OCI-LY3 (cell line): ENCODE results near the gene RTF1.
"Not testable (repeated sequence)": the region's sequence is repeated elsewhere in the genome, so short reads cannot be mapped to it uniquely, and the experiment has no call there.

ENCODE experiments used
- H2AFZ ChIP-seq: fragments of 200-600, 300-600 bp; shearing (Covaris generic); 2 replicates; pipeline ENCODE4 v1.6.0; 2014; ENCODE audit warnings: antibody characterized with exemption, low read depth, low read length
- H3K27ac ChIP-seq: fragments of 200-600, 300-600 bp; sonication (generic); 2 replicates; pipeline ENCODE4 v1.5.1; 2014; ENCODE audit warnings: mild to moderate bottlenecking, low read length, moderate library complexity, mixed read lengths
- H3K27me3 ChIP-seq: fragments of 200-600, 300-600 bp; sonication (generic); 2 replicates; pipeline ENCODE4 v1.6.1; 2014; ENCODE audit warnings: low read depth, low read length, mixed read lengths
- H3K36me3 ChIP-seq: fragments of 200-600, 300-600 bp; sonication (generic); replicated peaks from 2 replicates; pipeline ENCODE3; 2014; ENCODE audit warnings: low read depth, low read length, mixed read lengths
- H3K4me1 ChIP-seq: fragments of 300-600, 200-600 bp; sonication (generic); 2 replicates; pipeline ENCODE4 v1.6.1; 2014; ENCODE audit warnings: low read length, mixed read lengths
- H3K4me2 ChIP-seq: fragments of 200-600, 300-600 bp; sonication (generic); 2 replicates; pipeline ENCODE4 v1.6.1; 2014; ENCODE audit warnings: low read length, mixed read lengths
- H3K4me3 ChIP-seq: fragments of 300-600, 200-600 bp; sonication (generic); 2 replicates; pipeline ENCODE4 v1.5.1; 2014; ENCODE audit warnings: antibody characterized with exemption, mild to moderate bottlenecking, low read length, moderate library complexity
- H3K79me2 ChIP-seq: fragments of 300-600, 200-600 bp; shearing (Covaris generic); 2 replicates; pipeline ENCODE4 v1.6.1; 2014; ENCODE audit warnings: mild to moderate bottlenecking, low read length, mixed read lengths
- H3K9ac ChIP-seq: fragments of 300-600, 200-600 bp; shearing (Covaris generic); 2 replicates; pipeline ENCODE4 v1.6.0; 2014; ENCODE audit warnings: mild to moderate bottlenecking, low read length, moderate library complexity
- H3K9me3 ChIP-seq: fragments of 200-600, 300-600 bp; shearing (Covaris generic); 2 replicates; pipeline ENCODE4 v1.6.1; 2014; ENCODE audit warnings: low read length, mixed read lengths; ENCODE audit not compliant: insufficient read depth
- H4K20me1 ChIP-seq: fragments of 200-600, 300-600 bp; sonication (generic); 2 replicates; pipeline ENCODE4 v1.6.1; 2016; ENCODE audit warnings: low read length, mixed read lengths; ENCODE audit not compliant: insufficient read depth
- CTCF ChIP-seq: fragments of 200-600, 300-600 bp; sonication (generic); IDR thresholded peaks from 2 replicates; pipeline ENCODE4 v1.5.1; 2014; ENCODE audit warnings: antibody characterized with exemption, low read length, low read depth
- EZH2phosphoT487 ChIP-seq: fragments of 200-600 bp; shearing (Covaris generic); IDR thresholded peaks from 2 replicates; pipeline ENCODE4 v1.6.1; 2018; ENCODE audit warnings: antibody characterized with exemption, mixed run types, low read depth

The RTF1 gene

GRCh38 chr15:41416742-41417417 lies at the start of gene RTF1:
Gene RTF1, plus strand, starts transcription at chr15:41417095. Its CDS starts 21 bp downstream, at chr15:41417116.
- Histone ChIP-seq H3K79me2 (peaks cover 64% of the 10 kb centered on the region), H3K27ac (peak within 1 kb of the TSS; percentile 45), H3K27me3 (no peaks in the 10 kb centered on the region), H3K9ac (peak within 1 kb of the TSS; percentile 93), H2AFZ (peak within 1 kb of the TSS; percentile 80), H3K4me1 (peaks cover 9% of the 10 kb centered on the region), H4K20me1 (peaks cover 24% of the 10 kb centered on the region), H3K9me3 (no peaks in the 10 kb centered on the region), H3K36me3 (peaks cover 7% of the 10 kb centered on the region), H3K4me2 (peak within 1 kb of the TSS; percentile 97), H3K4me3 (peak within 1 kb of the TSS; percentile 97)
- TF ChIP-seq CTCF (no peak), EZH2phosphoT487 (no peak)

GRCh38 chr15:41367418-41367817 lies 49.5 kb upstream of the RTF1 start:
- Histone ChIP-seq H3K4me2 (no peak overlapping the region), H3K4me1 (no peaks in the 10 kb centered on the region), H3K27ac (no peak overlapping the region), H3K79me2 (peaks cover 6% of the 10 kb centered on the region; the same call in 1 of the 2 replicates), H2AFZ (no peak overlapping the region), H3K4me3 (no peak overlapping the region), H3K9me3 (no peaks in the 10 kb centered on the region), H3K36me3 (peaks cover 71% of the 10 kb centered on the region), H4K20me1 (no peaks in the 10 kb centered on the region), H3K9ac (no peak overlapping the region), H3K27me3 (no peaks in the 10 kb centered on the region)
- no peak for TF ChIP-seq EZH2phosphoT487
- TF ChIP-seq CTCF, result no peak

DNA sequence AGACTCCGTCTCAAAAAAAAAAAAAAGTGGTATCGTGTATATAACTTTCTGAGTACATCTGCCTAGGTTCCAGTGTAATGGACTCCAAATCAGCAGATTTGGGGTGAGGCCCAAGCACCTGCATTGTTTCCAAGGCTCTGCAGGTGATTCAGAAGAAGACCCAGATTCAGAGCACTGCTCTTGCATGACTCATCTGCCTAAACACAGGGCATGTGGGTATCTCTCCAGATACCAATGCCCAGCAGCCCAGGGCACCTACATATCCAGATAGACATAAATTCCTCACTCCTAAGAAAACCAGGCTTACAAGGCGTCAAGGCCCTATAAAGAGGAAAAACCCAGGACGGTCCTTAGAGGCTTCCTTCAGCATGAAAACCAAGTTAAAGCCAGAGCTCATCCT lies 38.9 kb upstream of the RTF1 start:
- Histone ChIP-seq H3K4me1 (no peaks in the 10 kb centered on the region), H3K27ac (no peak overlapping the region), H3K9me3 (no peaks in the 10 kb centered on the region), H3K36me3 (peaks cover 45% of the 10 kb centered on the region), H4K20me1 (no peaks in the 10 kb centered on the region), H3K9ac (no peak overlapping the region), H3K4me2 (no peak overlapping the region), H3K79me2 (no peaks in the 10 kb centered on the region), H3K4me3 (no peak overlapping the region), H2AFZ (no peak overlapping the region), H3K27me3 (no peaks in the 10 kb centered on the region)
- no peak for TF ChIP-seq CTCF
- no peak for TF ChIP-seq EZH2phosphoT487

- H3K36me3 ChIP-seq, result peaks cover 27% of the 10 kb centered on the region
- H3K27ac ChIP-seq, H3K4me1 ChIP-seq, H3K4me2 ChIP-seq, H3K4me3 ChIP-seq, H2AFZ ChIP-seq, H3K9me3 ChIP-seq, H3K79me2 ChIP-seq, H3K9ac ChIP-seq, H3K27me3 ChIP-seq, H4K20me1 ChIP-seq: not testable (repeated sequence)
Measured at GRCh38 chr15:41383974-41384749, 32.7 kb upstream of the RTF1 start.
